Effector memory CD4-positive, alpha-beta T cell (primary cell): ENCODE data around the gene CAPN5.

ENCODE experiments used
- DNase-seq, 3 donors: peaks; one replicate each; pipeline ENCODE4 v3.0.0-alpha.2; 2020
- H3K27ac ChIP-seq: 2 replicates; pipeline ENCODE4 v1.7.0; 2013; ENCODE audit warnings: mild to moderate bottlenecking, low read length, moderate library complexity; ENCODE audit not compliant: insufficient read depth, poor library complexity, severe bottlenecking
- H3K27me3 ChIP-seq: replicated peaks from 2 replicates; pipeline ENCODE4 v1.7.0; 2013; ENCODE audit warnings: mild to moderate bottlenecking, low read length; ENCODE audit not compliant: insufficient read depth, control insufficient read depth, poor library complexity, severe bottlenecking
- H3K36me3 ChIP-seq: 2 replicates; pipeline ENCODE4 v1.7.0; 2013; ENCODE audit warnings: mild to moderate bottlenecking, low read length, moderate library complexity; ENCODE audit not compliant: control insufficient read depth, insufficient read depth
- H3K4me1 ChIP-seq: 2 replicates; pipeline ENCODE4 v1.7.0; 2013; ENCODE audit warnings: low read length, mild to moderate bottlenecking; ENCODE audit not compliant: control insufficient read depth, insufficient read depth, poor library complexity, severe bottlenecking
- H3K4me3 ChIP-seq: 2 replicates; pipeline ENCODE4 v1.7.0; 2013; ENCODE audit warnings: low read length, low read depth, mild to moderate bottlenecking; ENCODE audit not compliant: insufficient read depth, poor library complexity, severe bottlenecking
- H3K9me3 ChIP-seq: 2 replicates; pipeline ENCODE4 v1.7.0; 2013; ENCODE audit warnings: mild to moderate bottlenecking, low read length, moderate library complexity; ENCODE audit not compliant: control insufficient read depth

The CAPN5 gene

GRCh38 chr11:77071077-77071476, 4.3 kb downstream of the CAPN5 start:
- H3K27ac ChIP-seq, result no peak overlapping the region
- peaks cover 7% of the 10 kb centered on the region for H3K4me1 ChIP-seq
- H3K9me3 ChIP-seq, result no peaks in the 10 kb centered on the region
- H3K36me3 ChIP-seq, result no peaks in the 10 kb centered on the region
- DNase-seq, result no peak
- no peaks in the 10 kb centered on the region for H3K27me3 ChIP-seq
- H3K4me3 ChIP-seq, result no peak overlapping the region

GRCh38 chr11:77071671-77072605, 5.2 kb downstream of the CAPN5 start:
- H3K27ac ChIP-seq, result no peak overlapping the region
- no peak overlapping the region for H3K4me3 ChIP-seq
- H3K4me1 ChIP-seq, result peaks cover 4% of the 10 kb centered on the region

GRCh38 chr11:77072851-77073327, 6.1 kb downstream of the CAPN5 start:
- no peaks in the 10 kb centered on the region for H3K4me1 ChIP-seq
- no peak for DNase-seq

More at GRCh38 chr11:77071671-77072605, 5.2 kb downstream of the CAPN5 start:
- no peaks in the 10 kb centered on the region for H3K27me3 ChIP-seq
- DNase-seq, result no peak
- no peaks in the 10 kb centered on the region for H3K36me3 ChIP-seq
- H3K9me3 ChIP-seq, result no peaks in the 10 kb centered on the region

DNA sequence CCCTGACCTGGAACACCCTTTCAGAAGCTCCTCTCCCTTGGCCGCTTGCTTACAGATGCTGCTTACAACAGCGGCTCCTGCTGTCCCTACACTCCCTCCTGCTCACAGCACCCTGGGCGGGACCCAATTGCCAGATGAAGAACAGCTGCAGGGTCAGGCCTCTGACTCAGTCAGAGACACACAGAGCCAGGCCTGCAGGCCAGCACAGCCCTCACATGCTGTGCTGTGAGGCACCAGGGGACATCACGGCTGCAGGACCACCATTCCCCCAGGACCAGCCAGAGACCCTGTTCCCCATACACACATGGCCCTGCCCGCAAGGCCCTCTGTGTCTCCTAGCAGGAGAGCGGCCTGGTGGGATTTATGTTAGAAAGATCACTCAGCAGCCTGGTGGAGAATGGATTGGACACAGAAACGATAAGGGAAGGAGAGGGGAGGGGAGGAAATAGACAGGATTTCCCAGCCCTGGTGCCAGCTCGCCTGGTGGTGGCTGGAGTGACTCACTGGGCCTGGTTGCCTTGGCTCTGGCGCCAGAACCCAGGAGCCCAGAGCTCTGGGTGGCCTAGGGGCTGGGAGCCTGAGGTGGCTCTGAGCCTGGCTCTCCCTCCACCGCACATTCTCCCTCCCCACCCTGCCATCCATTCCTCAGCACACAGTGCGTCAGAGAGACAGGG, 6.7 kb downstream of the CAPN5 start:
- Histone ChIP-seq H3K9me3 (no peaks in the 10 kb centered on the region), H3K4me3 (no peak overlapping the region), H3K27ac (no peak overlapping the region), H3K4me1 (no peaks in the 10 kb centered on the region), H3K36me3 (no peaks in the 10 kb centered on the region), H3K27me3 (no peaks in the 10 kb centered on the region)
- DNase-seq, result no peak

More at GRCh38 chr11:77072851-77073327, 6.1 kb downstream of the CAPN5 start:
- H3K27ac ChIP-seq, result no peak overlapping the region
- no peak overlapping the region for H3K4me3 ChIP-seq
- no peaks in the 10 kb centered on the region for H3K27me3 ChIP-seq
- H3K36me3 ChIP-seq, result no peaks in the 10 kb centered on the region
- no peaks in the 10 kb centered on the region for H3K9me3 ChIP-seq

DNA sequence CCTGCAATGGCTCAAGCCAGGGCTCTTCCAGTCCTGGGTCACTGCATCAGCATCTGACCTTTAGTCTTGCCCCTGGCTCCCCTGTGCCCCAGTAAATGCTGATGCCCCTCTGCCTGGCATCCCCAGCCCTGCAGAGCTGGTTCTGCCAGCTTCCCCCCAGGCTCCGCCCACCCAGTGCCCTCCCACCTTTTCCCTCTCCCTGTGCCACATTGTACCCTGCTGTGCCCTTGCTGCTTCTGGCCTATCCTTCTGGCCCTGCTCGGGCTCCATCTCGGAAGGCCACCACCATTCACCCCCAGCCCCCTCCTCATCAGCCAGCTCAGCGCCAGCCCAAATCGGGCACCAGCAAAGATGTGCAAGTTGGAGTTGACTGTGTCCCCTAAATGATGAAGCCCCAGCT, 7.4 kb downstream of the CAPN5 start:
- H3K4me1 ChIP-seq, result no peaks in the 10 kb centered on the region
- H3K27ac ChIP-seq, result no peak overlapping the region
- DNase-seq, result no peak
- H3K9me3 ChIP-seq, result no peaks in the 10 kb centered on the region
- H3K4me3 ChIP-seq, result no peak overlapping the region
- H3K27me3 ChIP-seq, result no peaks in the 10 kb centered on the region
- no peaks in the 10 kb centered on the region for H3K36me3 ChIP-seq

DNA sequence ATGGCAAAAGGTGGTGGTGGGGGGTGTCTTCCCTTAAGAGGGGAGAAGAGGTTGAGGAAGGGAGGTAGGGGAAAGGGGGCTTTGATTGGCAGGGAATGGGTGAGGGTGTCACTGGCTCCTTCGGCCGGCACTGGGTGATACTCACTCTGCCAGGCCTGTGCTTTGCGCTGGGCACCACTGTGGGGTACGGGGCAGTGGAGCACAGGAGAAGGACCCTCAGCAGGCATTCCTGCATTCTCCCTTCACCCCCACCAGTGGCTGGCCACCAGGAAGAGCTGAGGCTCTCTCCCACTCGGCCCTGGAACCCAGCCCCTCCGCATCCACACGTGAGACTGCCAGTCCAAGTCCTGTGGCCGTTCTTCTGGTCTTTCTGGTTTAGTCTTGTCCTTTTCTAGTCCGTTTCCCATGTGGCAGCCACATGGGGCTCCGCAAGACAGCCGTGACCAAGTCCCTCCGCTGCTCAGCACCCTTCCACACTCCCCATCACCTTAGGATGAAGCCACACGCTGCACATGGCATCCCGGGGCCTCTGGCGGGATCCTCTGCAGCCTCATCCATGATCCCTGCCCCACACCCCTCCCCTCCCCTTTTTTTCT, 8.0 kb downstream of the CAPN5 start:
- DNase-seq, result no peak
- H3K36me3 ChIP-seq, result no peaks in the 10 kb centered on the region
- no peaks in the 10 kb centered on the region for H3K27me3 ChIP-seq
- no peak overlapping the region for H3K4me3 ChIP-seq
- no peak overlapping the region for H3K27ac ChIP-seq
- no peaks in the 10 kb centered on the region for H3K9me3 ChIP-seq
- H3K4me1 ChIP-seq, result no peaks in the 10 kb centered on the region

- H3K27ac ChIP-seq, result no peak overlapping the region
- no peaks in the 10 kb centered on the region for H3K9me3 ChIP-seq
- DNase-seq, result no peak
- no peak overlapping the region for H3K4me3 ChIP-seq
- no peaks in the 10 kb centered on the region for H3K27me3 ChIP-seq
- no peaks in the 10 kb centered on the region for H3K4me1 ChIP-seq
- H3K36me3 ChIP-seq, result no peaks in the 10 kb centered on the region
Measured at GRCh38 chr11:77075425-77075905, 8.7 kb downstream of the CAPN5 start.

DNA sequence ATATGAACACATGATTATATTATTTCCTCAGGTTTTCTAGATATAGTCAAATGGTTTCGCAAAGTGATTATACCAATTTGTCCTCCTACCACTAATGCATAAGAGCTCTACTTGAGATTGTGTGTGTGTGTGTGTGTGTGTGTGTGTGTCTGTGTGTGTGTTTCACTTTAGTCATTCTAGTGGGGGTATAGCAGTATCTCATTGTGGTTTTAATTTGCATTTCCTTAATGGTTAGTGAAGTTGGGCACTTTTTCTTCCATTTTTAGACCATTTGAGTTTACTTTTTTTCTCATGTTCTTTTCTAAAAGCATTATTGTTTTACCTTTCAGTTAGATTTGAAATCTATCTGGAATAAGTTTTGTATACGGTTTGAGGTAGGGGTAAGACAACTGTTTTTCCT, 12.9 kb downstream of the CAPN5 start:
- Histone ChIP-seq H3K4me3 (no peak overlapping the region), H3K9me3 (no peaks in the 10 kb centered on the region), H3K4me1 (peaks cover 6% of the 10 kb centered on the region), H3K36me3 (no peaks in the 10 kb centered on the region), H3K27me3 (no peaks in the 10 kb centered on the region), H3K27ac (no peak overlapping the region)
- no peak for DNase-seq

- no peak for DNase-seq
- no peak overlapping the region for H3K27ac ChIP-seq
- no peak overlapping the region for H3K4me3 ChIP-seq
- no peaks in the 10 kb centered on the region for H3K9me3 ChIP-seq
- peaks cover 6% of the 10 kb centered on the region for H3K4me1 ChIP-seq
- H3K27me3 ChIP-seq, result no peaks in the 10 kb centered on the region
- H3K36me3 ChIP-seq, result no peaks in the 10 kb centered on the region
Measured at GRCh38 chr11:77080643-77081210, 14.0 kb downstream of the CAPN5 start.
